Measurements from ENCODE around the gene PTPRM.

GRCh38 chr18:7565677-7566076 lies 1.4 kb upstream of the PTPRM start:
- TF ChIP-seq POLR2A (IDR thresholded peaks at IDR 0.05; ENCODE audit: low read depth, low read length) (no peak), SPI1 (IDR thresholded peaks at IDR 0.05; ENCODE audit: low read depth, low read length) (no peak), POLR2AphosphoS5 (IDR thresholded peaks at IDR 0.05; ENCODE audit: low read depth, low read length) (no peak), TAF1 (IDR thresholded peaks at IDR 0.05; ENCODE audit: low read depth, low read length) (no peak), POU2F2 (IDR thresholded peaks at IDR 0.05; ENCODE audit: low read depth, low read length) (no peak), PAX5 (IDR thresholded peaks at IDR 0.05; ENCODE audit: insufficient read depth, low read length, severe bottlenecking) (no peak)

All from GM12891 (cell line).